Activated CD4-positive, alpha-beta T cell treated with anti-CD3 and anti-CD28 coated beads for 1 hour (primary cell): Measurements from ENCODE around the gene CCDC73.
"Not testable (repeated sequence)": the region's sequence is repeated elsewhere in the genome, so short reads cannot be mapped to it uniquely, and the experiment has no call there.

ENCODE experiments used
- DNase-seq: peaks from one replicate; pipeline ENCODE4 v3.0.0-alpha.2; 2020

The CCDC73 gene

DNA sequence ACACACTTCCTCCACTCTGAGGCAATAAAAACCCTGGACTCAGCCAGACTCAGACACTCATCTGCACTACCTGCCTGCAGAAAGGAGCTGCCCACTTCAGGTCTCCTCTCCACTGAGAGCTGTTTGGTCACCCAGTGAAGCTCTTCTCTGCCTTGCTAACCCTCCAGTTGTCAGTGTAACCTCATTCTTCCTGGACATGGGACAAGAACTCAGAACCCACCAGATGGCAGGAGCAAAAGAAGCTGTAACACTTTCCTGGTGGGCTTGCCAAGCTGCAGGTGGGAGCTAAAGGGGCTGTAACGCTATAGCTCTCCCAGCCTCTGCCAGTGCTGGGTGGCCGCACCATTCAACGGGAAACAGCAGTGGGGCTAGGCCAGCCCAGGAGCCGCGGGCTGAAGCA is 89.7 kb downstream of the CCDC73 start:
- no peak for DNase-seq

DNA sequence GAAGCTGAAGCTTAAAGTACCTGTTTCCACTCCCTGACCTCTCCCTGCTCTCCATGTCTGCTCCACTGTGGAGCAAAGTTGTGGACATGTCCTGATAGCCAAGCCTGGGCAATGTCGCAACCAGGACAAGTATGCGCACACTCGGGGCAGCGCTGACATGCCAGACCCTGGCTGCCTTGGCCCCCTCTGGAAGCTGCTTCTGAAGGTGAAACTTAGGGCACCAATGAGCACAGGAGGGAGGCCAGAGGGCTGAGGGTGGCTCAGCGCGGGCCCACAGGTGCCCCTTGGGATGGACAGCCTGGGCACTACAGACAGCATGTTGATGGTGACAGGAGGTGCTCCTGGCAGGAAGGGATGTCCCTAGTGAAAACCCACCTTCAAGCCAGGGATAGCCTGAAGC is 90.2 kb downstream of the CCDC73 start:
- DNase-seq, result no peak

DNA sequence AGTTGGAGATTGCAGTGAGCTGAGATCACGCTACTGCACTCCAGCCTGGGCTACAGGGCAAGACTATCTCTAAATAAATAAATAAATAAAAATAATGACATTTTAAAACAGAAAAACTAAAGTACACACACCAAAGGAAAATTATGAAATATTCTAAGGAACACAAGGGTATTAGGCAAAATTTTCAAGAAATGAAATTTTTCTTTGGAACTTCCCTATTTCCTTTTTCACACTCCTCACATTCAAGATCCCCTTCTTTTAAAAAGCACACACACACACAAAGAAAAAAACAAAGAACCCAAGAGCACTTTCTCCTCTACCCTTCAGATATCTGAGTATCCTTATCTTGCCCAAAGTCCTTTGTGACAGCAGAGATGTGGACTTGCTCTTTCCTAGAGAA is 92.8 kb downstream of the CCDC73 start:
- no peak for DNase-seq

DNA sequence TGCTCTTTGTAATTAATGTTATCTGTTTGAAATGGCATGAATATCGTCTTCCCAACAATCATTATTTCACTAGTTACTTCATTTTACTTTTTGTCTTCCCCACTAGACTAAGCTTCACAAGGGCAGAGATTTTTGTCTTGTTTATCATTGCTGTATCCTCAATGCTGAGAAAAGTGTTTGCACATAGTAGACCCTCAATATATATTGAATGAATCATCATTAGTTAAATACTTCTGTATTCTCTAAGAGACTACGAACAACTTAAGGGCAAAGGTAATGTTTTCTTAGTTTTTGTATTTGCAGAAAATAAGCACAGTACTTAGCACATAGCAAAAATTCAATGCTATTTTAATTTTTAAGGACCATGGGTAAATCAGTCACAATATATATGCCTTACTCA is 95.9 kb downstream of the CCDC73 start:
- DNase-seq, result no peak

DNA sequence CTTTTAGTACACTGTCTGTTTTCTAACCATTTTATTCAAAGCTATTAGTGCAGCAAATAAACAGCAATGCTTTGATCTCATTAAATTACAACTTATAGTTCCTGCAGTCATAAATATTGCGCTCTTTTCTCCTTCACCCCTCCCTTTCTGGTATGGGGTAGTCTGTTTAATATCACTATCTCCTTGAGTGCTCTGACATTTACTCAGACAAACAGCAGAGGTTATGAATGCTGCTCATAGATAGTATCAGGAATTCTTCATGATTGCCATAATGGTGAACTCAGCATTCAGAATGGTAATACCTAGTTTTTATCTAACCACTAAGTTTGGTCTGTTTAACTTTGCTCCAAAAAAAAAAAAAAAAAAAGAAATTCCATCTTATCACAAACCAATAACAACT is 123.4 kb downstream of the CCDC73 start:
- DNase-seq, result no peak

DNA sequence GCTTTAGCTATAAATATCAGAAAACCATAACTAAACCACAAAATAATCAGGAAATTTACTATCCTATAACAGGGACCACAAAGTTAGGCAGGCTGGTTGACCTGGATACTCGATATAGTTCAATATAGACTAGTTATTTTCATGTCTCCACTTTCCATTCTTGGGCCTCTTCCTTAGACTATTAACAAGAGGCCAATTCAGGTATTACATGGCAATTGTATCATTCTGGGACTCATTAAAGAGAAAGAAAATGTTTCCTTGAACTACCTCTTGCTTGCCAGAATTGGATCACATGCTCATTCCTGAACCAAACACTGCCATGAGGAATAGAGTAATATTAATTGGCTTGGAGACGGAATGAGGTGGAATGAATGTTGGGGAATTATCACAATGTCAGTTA is 134.8 kb downstream of the CCDC73 start:
- DNase-seq, result no peak

DNA sequence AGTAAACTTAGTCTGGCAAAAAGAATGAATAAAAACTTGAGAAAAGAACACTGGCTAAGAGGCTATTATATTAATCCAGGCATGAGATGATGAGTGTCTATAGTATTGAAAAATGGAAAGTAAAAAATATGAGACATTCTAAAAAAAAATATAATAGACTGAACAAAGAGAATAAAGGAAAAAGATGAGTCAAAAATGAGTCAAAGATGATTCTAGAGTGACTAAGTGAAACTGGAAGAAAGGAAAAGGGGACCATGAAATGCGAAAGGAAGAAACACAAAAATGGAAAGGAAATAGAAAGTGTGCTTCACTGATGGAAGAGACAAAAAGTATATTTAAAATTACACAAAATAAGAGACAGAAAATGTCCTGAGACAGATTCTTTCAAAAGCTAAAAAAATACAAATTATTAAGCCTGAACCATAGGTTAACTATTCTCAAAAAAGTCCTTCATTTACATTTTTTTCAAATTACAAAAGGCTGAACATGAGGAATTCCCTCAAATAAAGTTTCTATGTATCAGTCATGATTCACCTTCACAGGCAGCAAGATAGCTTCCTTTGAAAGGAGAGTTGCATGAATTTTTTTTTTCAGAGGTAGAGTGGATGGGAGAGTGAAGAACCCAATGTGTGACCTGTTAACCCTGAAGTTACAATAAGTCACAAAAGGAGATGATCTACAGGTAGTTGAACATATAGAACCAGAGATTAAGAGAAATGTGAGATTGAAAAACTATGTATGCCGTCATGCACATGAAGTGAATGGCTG is 135.6 kb downstream of the CCDC73 start:
- no peak for DNase-seq

DNA sequence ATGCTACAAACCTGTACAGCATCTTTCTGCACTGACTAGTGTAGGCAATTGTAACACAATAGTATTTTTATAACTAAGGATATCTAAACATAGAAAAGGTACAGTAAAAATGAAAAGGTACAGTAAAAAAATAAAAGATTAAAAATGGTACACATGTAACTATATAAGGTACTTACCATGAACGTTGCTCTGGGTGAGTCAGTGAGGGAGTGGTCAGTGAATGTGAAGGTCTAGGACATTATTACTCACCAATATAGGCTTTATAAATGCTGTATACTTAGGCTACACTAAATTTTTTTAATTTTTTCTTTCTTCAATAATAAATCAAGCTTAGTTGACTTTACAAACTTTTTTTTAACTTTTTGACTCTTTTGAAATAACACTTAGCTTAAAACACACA is 150.9 kb downstream of the CCDC73 start:
- DNase-seq, result no peak

DNA sequence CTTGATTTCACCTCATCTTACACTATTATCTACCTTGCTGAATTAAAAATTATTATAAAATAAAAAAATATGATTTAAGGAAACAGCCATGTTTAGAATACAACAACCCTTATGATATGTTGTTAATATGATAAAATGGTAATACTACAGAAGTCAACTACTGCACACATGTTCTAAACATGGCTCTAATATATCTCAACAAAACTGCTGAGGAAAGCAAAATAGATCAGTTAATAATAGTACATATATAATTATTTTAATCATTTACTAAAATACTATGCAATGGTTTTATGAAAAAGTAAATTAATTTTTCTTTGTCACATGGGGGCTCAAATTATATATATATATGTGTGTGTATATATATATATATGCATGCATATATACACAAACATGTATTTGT is 153.1 kb downstream of the CCDC73 start:
- no peak for DNase-seq

DNA sequence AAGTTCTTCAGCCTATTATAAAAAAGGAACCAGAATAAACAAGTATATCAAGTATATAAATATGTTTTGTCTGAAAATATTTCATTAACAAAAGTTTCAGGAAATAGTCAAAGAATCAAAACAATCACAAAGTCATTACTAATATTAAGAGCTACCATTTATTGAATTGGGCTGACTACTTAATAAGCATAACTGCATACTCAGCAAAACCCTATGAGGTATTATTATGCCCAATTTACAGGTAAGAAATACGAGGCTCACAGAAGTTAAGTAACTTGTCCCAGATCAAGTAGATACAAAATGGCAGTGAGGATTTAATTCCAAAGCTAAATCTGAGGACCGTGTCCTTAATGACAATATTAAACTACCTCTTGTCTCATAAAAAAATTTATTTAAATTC is 158.6 kb downstream of the CCDC73 start:
- DNase-seq, result no peak

DNA sequence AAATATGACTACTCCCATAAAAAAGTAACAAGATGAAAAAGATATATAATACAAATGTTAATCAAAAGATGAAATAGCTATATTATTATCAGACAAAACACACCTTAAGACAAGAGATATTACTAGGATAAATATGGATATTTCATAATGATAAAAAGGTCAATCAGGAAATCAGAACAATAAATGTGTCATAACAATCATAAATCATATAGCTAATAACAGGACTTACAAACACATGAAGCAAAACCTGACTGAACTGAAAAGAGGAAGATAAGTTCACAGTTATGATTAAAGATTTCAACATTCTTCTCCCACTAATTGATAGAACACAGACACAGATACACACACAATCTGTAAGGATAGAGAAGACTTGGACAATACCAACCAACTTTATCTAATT is 163.6 kb downstream of the CCDC73 start:
- no peak for DNase-seq

DNA sequence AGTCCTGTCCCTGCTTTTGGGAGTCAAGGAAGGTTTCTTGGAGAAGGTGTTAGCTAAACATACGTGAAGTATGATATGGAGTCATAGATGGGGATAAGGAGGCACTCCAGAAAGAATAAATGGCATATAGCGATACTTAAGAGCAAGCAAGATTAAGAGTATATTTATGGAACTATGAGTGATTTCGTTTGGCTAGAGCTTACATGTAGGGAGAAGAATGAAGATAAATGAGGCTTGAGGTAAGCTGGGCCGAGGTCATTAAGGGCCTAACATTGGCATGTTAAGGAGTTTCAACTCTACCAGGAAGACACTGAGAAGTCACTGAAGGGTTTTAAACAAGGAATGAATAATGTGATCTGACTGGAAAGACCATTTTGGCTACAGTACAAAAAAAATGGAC is 177.6 kb downstream of the CCDC73 start:
- DNase-seq, result no peak

DNA sequence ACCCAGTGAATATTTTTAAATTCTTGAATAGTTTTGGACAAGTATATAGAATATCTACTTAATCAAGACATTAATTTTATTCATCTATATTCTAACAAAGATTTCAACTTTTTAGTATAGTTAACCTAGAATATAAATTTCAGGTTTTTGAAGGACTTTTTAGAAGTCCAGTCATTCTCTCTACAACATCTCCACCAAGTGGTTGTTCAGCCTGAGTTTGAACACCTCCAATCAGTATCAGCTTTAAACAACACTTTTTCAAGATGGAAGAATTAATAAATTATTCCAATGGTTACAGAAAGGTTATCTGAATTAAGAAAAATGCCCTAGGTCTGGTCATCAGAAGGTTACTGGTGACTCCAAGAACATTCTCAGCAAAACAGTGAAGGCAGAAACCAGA is 179.0 kb downstream of the CCDC73 start:
- no peak for DNase-seq

DNA sequence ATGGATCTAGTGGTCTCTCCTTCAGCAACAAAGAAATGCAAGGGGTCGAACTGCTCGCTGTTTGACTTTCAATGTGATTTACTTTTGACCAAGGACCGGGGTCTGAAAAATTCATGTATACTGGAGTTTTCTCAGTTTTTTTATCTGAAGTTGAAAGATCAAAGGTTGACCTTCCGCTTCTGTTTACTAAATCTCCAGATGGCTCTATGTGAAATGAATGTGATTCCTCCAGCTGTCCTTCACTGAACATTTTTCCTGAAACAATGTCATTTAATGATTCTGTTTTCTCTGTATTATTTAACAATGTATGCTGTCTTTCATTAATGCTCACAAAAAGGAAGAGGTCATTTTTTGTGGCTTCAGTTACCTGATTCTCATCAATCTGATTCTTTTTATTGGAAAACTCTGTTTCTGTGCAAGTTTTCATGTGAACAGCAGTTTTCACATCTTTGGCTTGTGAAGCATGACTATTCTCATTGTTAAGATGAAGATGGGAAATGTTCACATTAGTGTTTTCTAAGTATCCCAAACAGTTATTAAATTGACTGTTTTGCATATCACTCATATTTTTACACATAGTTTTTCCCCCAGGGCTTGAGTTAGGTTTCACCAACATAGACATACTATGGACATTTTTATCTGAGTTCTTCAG is 180.8 kb downstream of the CCDC73 start:
- no peak for DNase-seq

DNA sequence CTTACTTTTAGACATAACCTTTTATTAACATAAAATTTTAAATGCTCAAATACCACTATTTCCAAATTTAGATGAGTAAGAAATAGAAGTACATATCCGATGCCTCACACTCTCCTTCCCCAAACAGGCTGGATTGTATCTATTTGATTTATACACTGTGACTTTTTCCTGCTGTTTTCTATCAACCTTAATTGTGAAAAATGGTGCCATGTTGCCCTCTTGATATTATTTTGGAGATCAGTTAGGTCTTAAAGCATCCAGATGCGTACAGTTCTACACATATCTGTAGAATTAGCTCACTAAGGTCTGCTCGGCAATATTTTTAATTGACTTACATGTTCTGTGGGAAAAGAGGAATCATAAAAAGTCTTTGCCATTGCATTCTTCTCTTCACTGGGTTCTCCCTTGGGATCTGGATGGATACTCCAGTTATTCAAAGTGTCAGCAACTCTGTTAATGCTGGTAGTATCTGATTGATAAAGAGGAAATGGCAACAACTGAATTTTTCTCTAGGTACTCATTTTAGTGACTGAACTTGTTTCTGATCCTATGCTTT is 183.6 kb downstream of the CCDC73 start:
- no peak for DNase-seq

DNA sequence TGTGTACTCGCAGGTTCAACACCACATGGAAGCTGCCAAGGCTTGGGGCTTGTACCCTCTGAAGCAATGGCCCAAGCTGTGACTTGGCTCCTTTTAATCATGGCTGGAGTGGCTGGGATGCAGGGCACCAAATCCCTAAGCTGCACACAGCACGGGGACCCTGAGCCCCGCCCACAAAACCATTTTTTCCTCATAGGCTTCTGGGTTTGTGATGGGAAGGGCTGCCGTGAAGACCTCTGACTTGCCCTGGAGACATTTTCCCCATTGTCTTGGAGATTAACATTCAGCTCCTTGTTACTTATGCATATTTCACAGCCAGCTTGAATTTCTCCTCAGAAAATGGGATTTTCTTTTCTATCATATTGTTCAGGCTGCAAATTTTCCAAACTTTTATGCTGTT is 185.6 kb downstream of the CCDC73 start:
- DNase-seq, result not testable (repeated sequence)

DNA sequence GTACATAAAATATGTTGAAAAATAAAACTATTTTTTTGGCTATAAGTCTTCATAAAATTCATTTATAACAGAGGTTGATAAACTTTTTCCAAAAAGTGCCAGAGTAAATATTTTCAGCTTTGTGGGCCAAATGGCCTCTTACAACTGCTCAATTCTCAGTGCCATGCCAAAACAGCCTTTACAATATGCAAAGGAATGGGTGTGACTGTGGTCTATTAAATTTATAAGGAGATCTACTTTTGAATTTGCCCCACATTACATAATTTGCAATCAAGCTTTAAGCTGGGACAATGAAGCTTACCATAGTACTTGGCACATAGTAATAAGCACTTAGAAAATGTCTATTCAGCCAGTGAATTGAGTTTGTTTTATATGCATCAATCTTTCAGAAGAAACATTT is 188.2 kb downstream of the CCDC73 start:
- DNase-seq, result no peak

DNA sequence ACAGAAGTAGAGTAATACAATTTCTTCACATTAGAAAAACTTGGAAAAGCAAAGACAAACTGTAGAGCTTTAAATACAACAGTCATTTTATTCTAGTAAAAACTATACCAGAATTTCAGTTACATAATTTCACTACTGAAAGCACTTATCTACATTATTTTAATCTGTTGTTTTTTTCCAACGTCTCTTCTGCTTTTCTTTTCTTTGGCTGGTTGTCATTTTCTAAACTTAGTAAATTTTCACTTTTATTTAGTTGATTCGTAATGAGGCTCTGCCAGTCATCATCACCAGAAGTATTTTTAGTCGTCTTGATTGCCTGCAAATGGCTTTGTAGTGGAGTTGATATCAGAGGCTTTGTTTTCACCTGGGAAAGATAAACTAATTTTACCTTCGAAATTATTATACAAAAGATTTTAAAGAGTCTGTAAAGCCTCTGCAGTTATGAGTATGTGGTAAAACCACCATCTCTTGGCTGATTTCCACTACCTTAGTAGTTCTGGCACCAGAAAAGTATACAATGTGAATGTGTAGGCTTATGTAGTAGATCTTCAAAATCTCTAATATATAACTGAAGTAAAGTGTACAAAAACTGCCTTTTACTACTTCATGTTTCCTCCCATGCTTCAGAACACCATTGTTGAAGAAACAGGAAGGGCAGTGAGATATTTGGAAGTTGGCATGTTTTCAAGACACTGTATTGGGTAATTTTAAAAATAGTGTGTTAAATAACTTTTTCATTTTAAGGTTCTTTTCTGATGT is 191.6 kb downstream of the CCDC73 start:
- DNase-seq, result no peak

DNA sequence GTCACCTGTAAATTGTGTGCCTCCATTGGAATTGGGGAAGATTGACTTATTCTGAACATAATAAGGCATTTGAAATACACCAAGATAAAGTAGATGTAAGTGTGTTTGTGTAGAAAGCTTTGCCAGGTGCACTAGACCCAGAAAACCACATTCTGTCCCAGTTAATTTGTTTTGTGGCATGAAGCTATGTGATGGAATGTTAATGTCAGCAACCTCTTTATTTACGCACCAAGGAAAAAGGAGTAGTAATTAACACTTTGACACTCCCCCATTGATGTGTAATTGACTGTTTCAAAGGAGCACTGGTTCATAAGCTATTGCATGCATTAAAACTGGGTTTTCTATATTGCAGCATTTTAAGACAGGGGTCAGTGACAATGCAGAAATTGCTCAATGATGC is 196.5 kb downstream of the CCDC73 start:
- no peak for DNase-seq

DNA sequence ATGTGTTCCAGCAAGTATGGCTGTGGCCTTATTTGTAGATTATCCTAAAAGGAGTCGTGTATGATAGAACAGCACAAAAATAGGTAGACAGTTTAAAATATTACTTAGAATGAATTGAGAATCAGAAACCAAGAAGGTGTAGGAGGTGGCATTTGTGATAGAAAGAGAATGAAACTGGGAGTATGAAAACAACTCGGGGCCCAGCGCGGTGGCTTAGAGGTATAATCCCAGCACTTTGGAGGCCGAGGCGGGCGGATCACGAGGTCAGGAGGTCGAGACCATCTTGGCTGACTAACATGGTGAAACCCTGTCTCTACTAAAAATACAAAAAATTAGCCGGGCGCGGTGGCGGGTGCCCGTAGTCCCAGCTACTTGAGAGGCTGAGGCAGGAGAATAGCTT is 198.3 kb downstream of the CCDC73 start:
- not testable (repeated sequence) for DNase-seq

DNA sequence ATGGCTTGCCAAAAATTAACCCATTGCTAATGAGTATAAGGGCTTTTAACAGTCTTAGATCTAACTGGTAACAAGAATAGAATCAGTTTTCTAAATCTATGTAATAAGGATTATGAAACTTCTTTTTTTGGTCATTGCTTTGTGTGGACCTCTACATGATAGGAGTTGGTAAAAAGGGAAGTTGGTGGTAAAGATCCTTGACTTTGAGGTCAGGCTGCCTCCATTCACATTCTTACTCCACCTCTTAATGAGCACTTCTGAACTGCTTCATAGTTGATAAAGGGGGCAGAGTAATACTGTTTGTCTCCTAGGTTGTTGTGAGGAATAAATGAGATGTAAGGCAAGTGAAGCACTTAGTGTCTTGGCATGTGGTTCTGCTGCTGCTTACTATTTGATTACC is 200.2 kb downstream of the CCDC73 start:
- DNase-seq, result no peak

DNA sequence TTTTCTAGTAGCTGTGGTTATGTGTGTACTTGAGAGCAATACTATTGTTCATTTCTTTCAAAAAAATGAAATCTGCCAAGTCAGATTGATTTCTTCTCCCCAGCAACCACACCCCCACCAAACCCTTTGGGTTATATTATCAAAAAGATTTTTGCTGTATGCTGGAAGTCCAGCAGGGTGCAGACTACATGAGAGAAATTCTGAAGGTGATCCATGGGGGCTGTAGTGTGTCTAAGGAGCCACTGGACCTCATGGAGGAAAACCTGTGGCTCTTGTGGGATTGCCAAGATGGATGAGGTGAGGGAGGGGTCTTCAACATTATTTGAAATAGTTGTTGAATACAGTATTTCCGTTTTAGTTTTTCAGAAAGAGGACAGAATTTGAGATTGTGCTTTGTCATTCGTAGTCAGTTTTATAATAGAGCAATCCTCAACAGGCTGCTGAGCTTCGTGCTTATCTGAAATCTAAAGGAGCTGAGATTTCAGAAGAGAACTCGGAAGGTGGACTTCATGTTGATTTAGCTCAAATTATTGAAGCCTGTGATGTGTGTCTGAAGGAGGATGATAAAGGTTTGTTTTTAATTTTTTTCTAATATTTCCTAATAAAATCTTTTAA is 207.8 kb downstream of the CCDC73 start:
- DNase-seq, result no peak

DNA sequence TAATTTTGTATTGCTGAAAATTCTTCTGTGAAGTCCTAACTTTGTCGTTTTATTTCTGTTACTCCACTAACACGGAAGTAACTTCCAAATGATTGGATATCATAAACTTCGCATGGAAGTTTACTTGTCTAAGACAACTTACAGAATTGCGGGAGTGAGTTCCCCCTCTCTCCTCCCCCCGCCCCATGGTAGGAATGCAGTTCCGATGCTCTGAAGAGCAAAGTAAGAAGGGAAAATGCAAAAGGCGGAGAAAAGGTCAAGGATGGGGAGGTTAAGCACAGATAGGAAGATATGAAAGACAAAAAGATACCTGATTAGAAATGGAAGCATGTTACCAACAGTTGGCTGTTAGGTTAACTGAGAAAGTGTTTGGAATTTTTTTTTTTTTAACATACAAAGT is 209.5 kb downstream of the CCDC73 start:
- no peak for DNase-seq
